ENCODE measurements around the gene CD1D. TPM values are rescaled to one million over a fixed set of nuclear protein-coding genes. Genes with fewer than 3 reads are reported as not detected.

CD1D gene
- total and polyA plus RNA-seq, 2 donors from 2014 or later, result 0.77 to 3.2 TPM

DNA sequence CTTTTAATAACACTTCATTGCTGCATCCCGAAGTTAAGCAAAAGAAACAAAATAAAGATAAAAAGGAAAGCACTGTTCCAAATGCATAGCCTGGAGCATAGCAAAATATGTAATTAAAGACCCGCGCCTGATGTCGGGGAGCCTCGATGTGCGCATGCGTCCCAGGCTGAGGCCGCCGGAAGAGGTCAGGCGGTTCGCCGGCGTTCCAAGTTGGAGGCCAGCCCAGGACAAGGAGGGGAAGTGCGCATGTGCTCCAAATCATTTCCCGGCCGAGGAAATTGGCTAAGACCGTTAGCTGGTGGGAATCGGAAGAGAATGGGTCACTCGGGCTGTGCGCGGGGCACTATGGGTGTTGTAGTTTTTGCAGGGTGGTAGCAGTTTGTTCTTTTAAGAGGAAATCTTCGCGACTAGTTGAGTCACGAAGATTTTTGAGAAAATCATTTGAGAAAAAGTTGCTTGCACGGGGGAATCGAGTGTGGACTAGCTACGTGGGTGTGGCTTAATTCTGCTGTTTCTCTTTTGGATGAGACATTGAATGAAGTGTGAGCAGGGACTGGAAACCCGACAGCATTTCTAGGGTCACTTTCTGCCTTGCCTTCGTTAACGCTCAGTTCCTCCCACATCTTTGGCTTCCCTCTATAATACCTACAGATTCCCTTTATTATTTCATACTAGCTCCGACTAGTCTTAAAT is 31.0 kb upstream of the CD1D start:
- peak; percentile 89 for FAIRE-seq
- TF ChIP-seq, protein P1, sequence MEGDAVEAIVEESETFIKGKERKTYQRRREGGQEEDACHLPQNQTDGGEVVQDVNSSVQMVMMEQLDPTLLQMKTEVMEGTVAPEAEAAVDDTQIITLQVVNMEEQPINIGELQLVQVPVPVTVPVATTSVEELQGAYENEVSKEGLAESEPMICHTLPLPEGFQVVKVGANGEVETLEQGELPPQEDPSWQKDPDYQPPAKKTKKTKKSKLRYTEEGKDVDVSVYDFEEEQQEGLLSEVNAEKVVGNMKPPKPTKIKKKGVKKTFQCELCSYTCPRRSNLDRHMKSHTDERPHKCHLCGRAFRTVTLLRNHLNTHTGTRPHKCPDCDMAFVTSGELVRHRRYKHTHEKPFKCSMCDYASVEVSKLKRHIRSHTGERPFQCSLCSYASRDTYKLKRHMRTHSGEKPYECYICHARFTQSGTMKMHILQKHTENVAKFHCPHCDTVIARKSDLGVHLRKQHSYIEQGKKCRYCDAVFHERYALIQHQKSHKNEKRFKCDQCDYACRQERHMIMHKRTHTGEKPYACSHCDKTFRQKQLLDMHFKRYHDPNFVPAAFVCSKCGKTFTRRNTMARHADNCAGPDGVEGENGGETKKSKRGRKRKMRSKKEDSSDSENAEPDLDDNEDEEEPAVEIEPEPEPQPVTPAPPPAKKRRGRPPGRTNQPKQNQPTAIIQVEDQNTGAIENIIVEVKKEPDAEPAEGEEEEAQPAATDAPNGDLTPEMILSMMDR (IDR thresholded peaks at IDR 0.05; ENCODE audit: borderline replicate concordance, extremely low read depth, insufficient read depth), result no peak
- no peaks in the 10 kb centered on the region for H3K9me3 ChIP-seq (ENCODE audit: control insufficient read depth in 2 of 3, insufficient read depth in 1 of 3, low read length in 3 of 3)
- peak overlapping the region; percentile 48 to 66 (median 56) for H3K4me3 ChIP-seq (ENCODE audit: low read length in 3 of 3)
- no peaks in the 10 kb centered on the region for H3K36me3 ChIP-seq (ENCODE audit: control insufficient read depth in 2 of 3, insufficient read depth in 3 of 3, low read length in 3 of 3)
- H3K27ac ChIP-seq (ENCODE audit: low read depth in 2 of 2, low read length in 2 of 2), result peak overlapping the region in 1 of 2 donors; percentile 34
- peak; percentile 94 to 98 (median 96) for DNase-seq
- H3K4me1 ChIP-seq (ENCODE audit: control insufficient read depth in 2 of 3, insufficient read depth in 2 of 3, low read depth in 1 of 3, low read length in 3 of 3), result peaks cover 0 to 3% (median 0%) of the 10 kb centered on the region in 3 donors
- intact Hi-C loops (cut with DNase I), result no loop called here
- H3K27me3 ChIP-seq (ENCODE audit: control insufficient read depth, insufficient read depth, low read length), result no peaks in the 10 kb centered on the region
- H3K9ac ChIP-seq (ENCODE audit: low read length in 3 of 3), result peak overlapping the region in 1 of 3 donors; percentile 19

DNA sequence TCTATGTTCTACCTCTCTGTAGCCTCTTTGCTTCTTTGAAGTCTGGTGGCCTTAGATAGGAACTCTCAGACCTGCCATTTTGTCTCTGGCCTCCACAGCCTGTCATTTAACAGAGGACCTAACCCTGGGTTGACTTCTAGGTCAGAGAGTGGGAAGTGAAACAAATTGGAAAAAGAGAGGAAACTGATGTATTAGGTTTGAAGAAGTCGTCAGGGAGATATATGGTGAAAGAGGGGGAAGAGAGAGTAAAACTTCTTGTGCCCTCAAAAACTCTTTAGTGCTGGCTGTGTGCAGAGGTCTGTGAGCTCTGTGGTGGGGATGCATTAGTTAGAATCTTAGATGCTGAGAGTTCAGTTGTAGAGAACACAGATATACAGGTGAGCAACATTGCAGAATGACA is 30.2 kb upstream of the CD1D start:
- TF ChIP-seq, protein P1 (IDR thresholded peaks at IDR 0.05; ENCODE audit: borderline replicate concordance, extremely low read depth, insufficient read depth), result no peak
- DNase-seq (no peak), FAIRE-seq (no peak)
- H3K4me1 ChIP-seq (ENCODE audit: control insufficient read depth in 2 of 3, insufficient read depth in 2 of 3, low read depth in 1 of 3, low read length in 3 of 3), result peaks cover 0 to 3% (median 0%) of the 10 kb centered on the region in 3 donors
- H3K36me3 ChIP-seq (ENCODE audit: control insufficient read depth in 2 of 3, insufficient read depth in 3 of 3, low read length in 3 of 3), result no peaks in the 10 kb centered on the region
- intact Hi-C loops (cut with DNase I), result no loop called here
- H3K27ac ChIP-seq (ENCODE audit: low read depth in 2 of 2, low read length in 2 of 2), result no peak overlapping the region
- H3K9me3 ChIP-seq (ENCODE audit: control insufficient read depth in 2 of 3, insufficient read depth in 1 of 3, low read length in 3 of 3), result no peaks in the 10 kb centered on the region
- H3K9ac ChIP-seq (ENCODE audit: low read length in 3 of 3), result no peak overlapping the region
- no peak overlapping the region for H3K4me3 ChIP-seq (ENCODE audit: low read length in 3 of 3)
- H3K27me3 ChIP-seq (ENCODE audit: control insufficient read depth, insufficient read depth, low read length), result no peaks in the 10 kb centered on the region

DNA sequence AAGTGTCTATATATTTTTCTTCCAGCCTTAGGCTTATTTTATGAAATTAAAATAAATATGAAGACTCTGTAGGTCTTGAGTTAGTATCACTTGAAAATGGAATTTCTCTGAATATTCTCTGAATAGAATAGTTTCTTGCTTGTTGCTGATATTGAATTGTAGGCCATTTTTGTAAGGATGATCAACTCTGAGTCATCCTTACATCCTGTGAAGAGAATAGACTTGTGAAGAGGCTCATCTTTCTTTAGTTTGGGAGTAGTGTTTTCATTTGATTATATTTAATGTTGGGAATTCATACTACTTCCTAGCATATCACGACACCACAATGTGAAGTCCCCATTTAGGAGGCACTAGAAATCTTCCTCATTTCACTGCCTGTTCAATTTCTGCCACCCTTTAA is 27.5 kb upstream of the CD1D start:
- H3K9me3 ChIP-seq (ENCODE audit: control insufficient read depth in 2 of 3, insufficient read depth in 1 of 3, low read length in 3 of 3), result no peaks in the 10 kb centered on the region
- intact Hi-C loops (cut with DNase I), result no loop called here
- H3K4me3 ChIP-seq (ENCODE audit: low read length in 3 of 3), result no peak overlapping the region
- DNase-seq (no peak), FAIRE-seq (no peak)
- peaks cover 0 to 3% (median 0%) of the 10 kb centered on the region in 3 donors for H3K4me1 ChIP-seq (ENCODE audit: control insufficient read depth in 2 of 3, insufficient read depth in 2 of 3, low read depth in 1 of 3, low read length in 3 of 3)
- no peaks in the 10 kb centered on the region for H3K36me3 ChIP-seq (ENCODE audit: control insufficient read depth in 2 of 3, insufficient read depth in 3 of 3, low read length in 3 of 3)
- no peak overlapping the region for H3K27ac ChIP-seq (ENCODE audit: low read depth in 2 of 2, low read length in 2 of 2)
- no peak overlapping the region for H3K9ac ChIP-seq (ENCODE audit: low read length in 3 of 3)
- TF ChIP-seq, protein P1 (IDR thresholded peaks at IDR 0.05; ENCODE audit: borderline replicate concordance, extremely low read depth, insufficient read depth), result no peak
- H3K27me3 ChIP-seq (ENCODE audit: control insufficient read depth, insufficient read depth, low read length), result no peaks in the 10 kb centered on the region
